IPS-20b (cell line): Measurements from ENCODE around the gene VAV3.
"Not testable (repeated sequence)": the region's sequence is repeated elsewhere in the genome, so short reads cannot be mapped to it uniquely, and the experiment has no call there.

Experiments
- H3K27ac ChIP-seq: one replicate; pipeline ENCODE4 v1.5.1; 2013; ENCODE audit warnings: low read length
- H3K27me3 ChIP-seq: 2 replicates; pipeline ENCODE4 v1.6.1; 2013; ENCODE audit warnings: mild to moderate bottlenecking, low read length, inconsistent platforms; ENCODE audit not compliant: insufficient read depth
- H3K36me3 ChIP-seq: 2 replicates; pipeline ENCODE4 v1.6.1; 2013; ENCODE audit warnings: low read depth, mild to moderate bottlenecking, inconsistent platforms, low read length, moderate library complexity; ENCODE audit not compliant: insufficient read depth
- H3K4me1 ChIP-seq: 2 replicates; pipeline ENCODE4 v1.6.1; 2013; ENCODE audit warnings: mild to moderate bottlenecking, control low read depth, inconsistent platforms, low read length, moderate library complexity; ENCODE audit not compliant: insufficient read depth
- H3K4me3 ChIP-seq: 2 replicates; pipeline ENCODE4 v1.5.1; 2013; ENCODE audit warnings: mild to moderate bottlenecking, low read length, inconsistent platforms
- H3K9ac ChIP-seq: 2 replicates; pipeline ENCODE4 v1.6.1; 2013; ENCODE audit warnings: low read depth, mild to moderate bottlenecking, inconsistent platforms, low read length, moderate library complexity
- H3K9me3 ChIP-seq: 2 replicates; pipeline ENCODE4 v1.6.1; 2013; ENCODE audit warnings: mild to moderate bottlenecking, low read depth, low read length, inconsistent platforms; ENCODE audit not compliant: insufficient read depth

The VAV3 gene

GRCh38 chr1:107896936-107897335, 68.0 kb downstream of the VAV3 start:
- Histone ChIP-seq H3K9me3 (no peaks in the 10 kb centered on the region; the same call in 1 of the 2 replicates), H3K27ac (no peak overlapping the region), H3K27me3 (no peaks in the 10 kb centered on the region), H3K4me3 (no peak overlapping the region), H3K9ac (no peak overlapping the region), H3K36me3 (no peaks in the 10 kb centered on the region), H3K4me1 (peaks cover 13% of the 10 kb centered on the region; the same call in 1 of the 2 replicates)

DNA sequence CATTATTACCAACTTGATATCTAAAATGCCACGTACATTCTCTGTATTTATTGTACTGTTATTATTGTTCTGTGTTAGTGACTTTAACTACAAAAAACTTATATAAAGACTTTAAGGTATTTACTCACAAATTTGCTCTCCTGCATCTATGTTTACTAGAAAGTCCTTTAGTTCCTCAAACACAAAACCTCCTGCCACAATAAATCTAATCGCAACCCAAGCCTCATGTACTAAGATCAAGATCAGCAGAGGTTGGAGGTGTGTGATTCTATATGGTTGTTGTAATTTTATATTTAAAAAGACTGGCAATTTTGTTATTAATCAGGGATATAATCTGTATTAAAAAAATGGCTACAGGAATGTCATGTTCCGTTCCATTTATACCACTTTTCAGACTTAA, 68.6 kb downstream of the VAV3 start:
- Histone ChIP-seq H3K9ac (no peak overlapping the region), H3K4me3 (no peak overlapping the region), H3K9me3 (no peaks in the 10 kb centered on the region; the same call in 1 of the 2 replicates), H3K27ac (no peak overlapping the region), H3K27me3 (no peaks in the 10 kb centered on the region), H3K4me1 (peaks cover 13% of the 10 kb centered on the region; the same call in 1 of the 2 replicates), H3K36me3 (no peaks in the 10 kb centered on the region)

- H3K27me3 ChIP-seq: no peaks in the 10 kb centered on the region
- H3K9me3 ChIP-seq: no peaks in the 10 kb centered on the region; the same call in 1 of the 2 replicates
- H3K4me3 ChIP-seq: no peak overlapping the region
- H3K4me1 ChIP-seq: peaks cover 13% of the 10 kb centered on the region; the same call in 1 of the 2 replicates
- no peaks in the 10 kb centered on the region for H3K36me3 ChIP-seq
- no peak overlapping the region for H3K27ac ChIP-seq
- no peak overlapping the region for H3K9ac ChIP-seq
Measured at GRCh38 chr1:107895403-107896191, 69.4 kb downstream of the VAV3 start.

GRCh38 chr1:107894605-107895004, 70.4 kb downstream of the VAV3 start:
- peaks cover 4% of the 10 kb centered on the region; the same call in 1 of the 2 replicates for H3K4me1 ChIP-seq
- H3K4me3 ChIP-seq: no peak overlapping the region
- H3K36me3 ChIP-seq: no peaks in the 10 kb centered on the region

GRCh38 chr1:107893350-107893749, 71.6 kb downstream of the VAV3 start:
- H3K4me1 ChIP-seq, H3K27me3 ChIP-seq, H3K36me3 ChIP-seq, H3K4me3 ChIP-seq, H3K27ac ChIP-seq, H3K9me3 ChIP-seq, H3K9ac ChIP-seq: not testable (repeated sequence)

More at GRCh38 chr1:107894605-107895004, 70.4 kb downstream of the VAV3 start:
- no peaks in the 10 kb centered on the region; the same call in 1 of the 2 replicates for H3K9me3 ChIP-seq
- no peak overlapping the region for H3K27ac ChIP-seq
- no peak overlapping the region for H3K9ac ChIP-seq
- no peaks in the 10 kb centered on the region for H3K27me3 ChIP-seq

- Histone ChIP-seq H3K9me3 (no peaks in the 10 kb centered on the region; the same call in 1 of the 2 replicates), H3K36me3 (no peaks in the 10 kb centered on the region), H3K9ac (no peak overlapping the region), H3K4me3 (no peak overlapping the region), H3K4me1 (no peaks in the 10 kb centered on the region), H3K27me3 (no peaks in the 10 kb centered on the region), H3K27ac (no peak overlapping the region)
Measured at GRCh38 chr1:107889524-107889923, 75.5 kb downstream of the VAV3 start.

GRCh38 chr1:107883562-107883961, 81.4 kb downstream of the VAV3 start:
- Histone ChIP-seq H3K27me3 (no peaks in the 10 kb centered on the region), H3K4me3 (no peak overlapping the region), H3K27ac (no peak overlapping the region), H3K9ac (no peak overlapping the region), H3K4me1 (peaks cover 2% of the 10 kb centered on the region; the same call in 1 of the 2 replicates), H3K36me3 (no peaks in the 10 kb centered on the region), H3K9me3 (no peaks in the 10 kb centered on the region)

GRCh38 chr1:107879927-107880326, 85.1 kb downstream of the VAV3 start:
- Histone ChIP-seq H3K4me3 (no peak overlapping the region), H3K9ac (no peak overlapping the region), H3K27me3 (no peaks in the 10 kb centered on the region), H3K9me3 (no peaks in the 10 kb centered on the region), H3K36me3 (no peaks in the 10 kb centered on the region), H3K4me1 (peaks cover 17% of the 10 kb centered on the region; the same call in 1 of the 2 replicates), H3K27ac (no peak overlapping the region)

GRCh38 chr1:107879346-107879745, 85.6 kb downstream of the VAV3 start:
- Histone ChIP-seq H3K9ac (no peak overlapping the region), H3K27ac (no peak overlapping the region), H3K4me3 (no peak overlapping the region), H3K27me3 (no peaks in the 10 kb centered on the region), H3K36me3 (no peaks in the 10 kb centered on the region), H3K4me1 (peaks cover 17% of the 10 kb centered on the region; the same call in 1 of the 2 replicates), H3K9me3 (no peaks in the 10 kb centered on the region)

GRCh38 chr1:107877745-107878144, 87.2 kb downstream of the VAV3 start:
- H3K4me3 ChIP-seq: no peak overlapping the region
- H3K27me3 ChIP-seq: no peaks in the 10 kb centered on the region
- H3K27ac ChIP-seq: no peak overlapping the region
- H3K9ac ChIP-seq: no peak overlapping the region
- H3K36me3 ChIP-seq: no peaks in the 10 kb centered on the region
- H3K9me3 ChIP-seq: no peaks in the 10 kb centered on the region
- H3K4me1 ChIP-seq: peaks cover 15% of the 10 kb centered on the region; the same call in 1 of the 2 replicates

DNA sequence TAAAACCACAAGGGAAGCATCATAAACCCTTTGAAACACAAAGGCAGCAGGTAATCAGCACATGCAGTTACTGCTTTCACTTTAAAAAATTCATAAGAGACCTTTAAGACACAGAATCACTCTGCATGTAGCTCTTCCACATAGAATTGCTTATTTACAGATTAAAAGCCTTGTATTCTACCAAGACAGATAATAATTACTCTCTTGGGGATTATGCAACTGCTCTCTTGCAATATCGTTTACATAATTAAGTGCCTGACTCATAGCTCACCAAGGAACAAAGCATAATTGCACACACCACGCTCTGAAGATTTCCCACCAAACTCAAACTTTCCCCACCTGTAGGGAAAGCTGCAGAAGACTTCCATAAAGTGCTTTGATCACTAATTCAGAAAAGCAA, 87.9 kb downstream of the VAV3 start:
- Histone ChIP-seq H3K4me3 (no peak overlapping the region), H3K4me1 (peaks cover 15% of the 10 kb centered on the region; the same call in 1 of the 2 replicates), H3K9ac (no peak overlapping the region), H3K27ac (no peak overlapping the region), H3K36me3 (no peaks in the 10 kb centered on the region), H3K27me3 (no peaks in the 10 kb centered on the region), H3K9me3 (no peaks in the 10 kb centered on the region)

DNA sequence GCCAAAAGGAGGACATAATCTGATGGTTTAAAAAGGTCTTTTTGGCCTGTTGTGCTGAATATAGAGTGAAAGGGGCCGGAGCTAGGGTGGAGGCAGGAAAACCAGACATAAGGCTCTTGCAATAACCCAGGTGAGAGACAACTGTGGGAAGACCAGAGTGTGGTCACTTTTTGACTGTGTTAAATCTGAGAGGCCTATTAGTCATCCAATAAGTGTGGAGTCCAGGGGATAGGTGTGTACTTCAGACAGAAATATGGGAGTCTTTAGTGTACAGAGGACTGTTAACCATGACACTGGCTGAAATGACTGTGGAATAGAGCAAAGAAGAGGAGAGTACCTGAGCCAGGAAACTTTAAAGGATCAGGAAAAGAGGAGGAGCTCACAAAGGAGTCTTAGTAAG, 89.3 kb downstream of the VAV3 start:
- no peaks in the 10 kb centered on the region for H3K27me3 ChIP-seq
- no peak overlapping the region for H3K4me3 ChIP-seq
- H3K4me1 ChIP-seq: peaks cover 17% of the 10 kb centered on the region; the same call in 1 of the 2 replicates
- H3K9me3 ChIP-seq: no peaks in the 10 kb centered on the region
- no peak overlapping the region for H3K9ac ChIP-seq
- H3K36me3 ChIP-seq: no peaks in the 10 kb centered on the region
- no peak overlapping the region for H3K27ac ChIP-seq
